Body of pancreas (tissue), 4 donors: ENCODE data around the gene DCAF11.

Experiments
- POLR2A ChIP-seq, 3 donors: fragments of 450-650 bp; IDR thresholded peaks; one replicate each; pipeline ENCODE4 v1.6.1; 2016; ENCODE audit warnings: antibody characterized with exemption in 3 of 3, mild to moderate bottlenecking in 2 of 3
- TF ChIP-seq, protein P1 (sequence below), 7 experiments: fragments of 450-650 bp in 4 of 7; fragments of 200-600 bp in 3 of 7; sonication (generic) in 3 of 7; IDR thresholded peaks; one replicate each; pipeline ENCODE4 v1.5.1; 2016 to 2019; ENCODE audit warnings: antibody characterized with exemption in 7 of 7

DNA sequence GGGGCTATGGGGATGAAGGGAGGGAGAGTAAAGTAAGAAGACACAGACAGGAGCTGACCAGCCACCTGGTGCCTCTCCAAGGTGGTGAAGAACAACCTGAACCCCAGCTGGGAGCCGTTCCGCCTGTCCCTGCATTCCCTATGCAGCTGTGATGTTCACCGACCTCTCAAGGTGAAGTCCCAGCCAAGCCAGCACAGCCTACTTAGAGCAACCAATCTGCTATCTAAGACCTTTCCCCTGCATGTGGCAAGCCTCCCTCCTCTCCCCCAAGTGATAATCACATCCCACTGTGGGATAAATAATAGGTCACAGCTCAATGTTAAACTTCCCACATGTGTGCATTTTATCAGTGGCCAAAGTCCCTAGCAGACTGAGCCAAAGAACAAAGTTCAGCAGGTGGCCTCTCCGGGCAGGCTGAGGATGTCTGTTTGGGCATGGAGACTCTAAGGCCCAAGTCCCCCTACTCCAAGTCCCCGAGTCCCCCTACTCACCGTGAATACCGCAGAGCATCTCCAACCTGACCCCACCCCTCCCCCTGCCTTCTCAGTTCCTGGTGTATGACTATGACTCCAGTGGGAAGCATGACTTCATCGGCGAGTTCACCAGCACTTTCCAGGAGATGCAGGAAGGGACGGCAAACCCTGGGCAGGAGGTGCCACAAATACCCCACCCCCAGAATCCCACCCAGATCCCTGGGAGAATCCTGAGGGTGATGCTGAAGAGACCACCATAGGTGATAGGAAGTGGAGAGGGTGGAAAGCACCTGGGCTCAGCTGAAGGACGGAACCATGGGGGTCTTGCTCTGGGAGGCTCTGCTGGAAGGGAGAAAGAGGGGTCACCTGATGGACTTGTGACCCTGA lies 39.7 kb upstream of the DCAF11 start:
- TF ChIP-seq, protein P1, sequence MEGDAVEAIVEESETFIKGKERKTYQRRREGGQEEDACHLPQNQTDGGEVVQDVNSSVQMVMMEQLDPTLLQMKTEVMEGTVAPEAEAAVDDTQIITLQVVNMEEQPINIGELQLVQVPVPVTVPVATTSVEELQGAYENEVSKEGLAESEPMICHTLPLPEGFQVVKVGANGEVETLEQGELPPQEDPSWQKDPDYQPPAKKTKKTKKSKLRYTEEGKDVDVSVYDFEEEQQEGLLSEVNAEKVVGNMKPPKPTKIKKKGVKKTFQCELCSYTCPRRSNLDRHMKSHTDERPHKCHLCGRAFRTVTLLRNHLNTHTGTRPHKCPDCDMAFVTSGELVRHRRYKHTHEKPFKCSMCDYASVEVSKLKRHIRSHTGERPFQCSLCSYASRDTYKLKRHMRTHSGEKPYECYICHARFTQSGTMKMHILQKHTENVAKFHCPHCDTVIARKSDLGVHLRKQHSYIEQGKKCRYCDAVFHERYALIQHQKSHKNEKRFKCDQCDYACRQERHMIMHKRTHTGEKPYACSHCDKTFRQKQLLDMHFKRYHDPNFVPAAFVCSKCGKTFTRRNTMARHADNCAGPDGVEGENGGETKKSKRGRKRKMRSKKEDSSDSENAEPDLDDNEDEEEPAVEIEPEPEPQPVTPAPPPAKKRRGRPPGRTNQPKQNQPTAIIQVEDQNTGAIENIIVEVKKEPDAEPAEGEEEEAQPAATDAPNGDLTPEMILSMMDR (IDR thresholded peaks at IDR 0.05): no peak
- no peak for TF ChIP-seq POLR2A (IDR thresholded peaks at IDR 0.05)
